Measurements from ENCODE around the gene MACROD2.

The MACROD2 gene

DNA sequence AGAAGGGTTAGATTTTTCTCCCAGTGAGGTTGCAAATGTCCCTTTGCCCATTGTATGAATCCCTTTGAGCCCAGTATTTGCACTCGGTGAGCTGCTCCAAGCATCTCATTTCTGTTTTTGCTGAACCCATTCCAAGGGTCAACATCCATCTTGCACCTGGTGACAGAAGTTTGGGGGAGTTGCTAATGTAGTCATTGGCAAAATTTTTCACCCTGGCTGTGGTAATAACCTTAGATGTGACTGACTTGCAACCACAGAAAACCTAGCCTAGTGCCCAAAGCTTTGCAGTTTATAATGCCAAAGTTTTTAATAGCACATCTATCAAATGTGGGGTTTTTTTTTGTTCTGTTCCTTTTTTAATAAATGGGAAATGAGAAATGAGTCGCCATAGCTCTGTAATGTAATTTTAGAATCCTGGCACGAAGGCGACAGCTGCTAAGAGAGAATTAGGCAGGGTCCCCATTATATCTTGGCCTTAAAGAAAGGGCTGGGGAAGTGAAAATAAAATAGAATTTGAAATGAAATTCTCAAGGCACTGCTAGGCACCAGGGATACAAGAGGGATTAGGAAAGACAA lies 1895.2 kb downstream of the MACROD2 start:
- no peak for TF ChIP-seq ZNF274 (IDR thresholded peaks at IDR 0.05; ENCODE audit: low read depth, low read length)
- no peak overlapping the region for H3K4me3 ChIP-seq (ENCODE audit: low read length)

DNA sequence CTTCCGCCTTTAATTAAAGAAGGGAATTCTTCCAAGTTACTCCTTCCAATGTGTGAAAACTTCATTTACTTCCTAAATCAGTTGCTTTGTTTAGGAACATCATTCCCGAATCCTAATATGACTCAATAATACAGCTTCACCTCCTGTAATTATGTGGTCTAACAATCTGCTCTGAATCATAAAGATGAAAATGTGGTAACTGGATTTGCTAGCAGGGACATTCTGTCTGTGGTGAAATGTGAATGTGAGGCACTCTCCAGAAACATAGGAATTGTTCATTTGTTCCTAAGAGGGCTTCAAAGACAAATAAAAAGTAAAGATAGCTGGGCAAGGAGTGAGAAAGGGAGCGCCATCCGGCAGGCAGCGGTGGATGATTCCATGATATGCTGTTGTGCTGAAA lies 1899.8 kb downstream of the MACROD2 start:
- no peak overlapping the region for H3K4me3 ChIP-seq (ENCODE audit: low read length)
- TF ChIP-seq ZNF274 (IDR thresholded peaks at IDR 0.05; ENCODE audit: low read depth, low read length): no peak

DNA sequence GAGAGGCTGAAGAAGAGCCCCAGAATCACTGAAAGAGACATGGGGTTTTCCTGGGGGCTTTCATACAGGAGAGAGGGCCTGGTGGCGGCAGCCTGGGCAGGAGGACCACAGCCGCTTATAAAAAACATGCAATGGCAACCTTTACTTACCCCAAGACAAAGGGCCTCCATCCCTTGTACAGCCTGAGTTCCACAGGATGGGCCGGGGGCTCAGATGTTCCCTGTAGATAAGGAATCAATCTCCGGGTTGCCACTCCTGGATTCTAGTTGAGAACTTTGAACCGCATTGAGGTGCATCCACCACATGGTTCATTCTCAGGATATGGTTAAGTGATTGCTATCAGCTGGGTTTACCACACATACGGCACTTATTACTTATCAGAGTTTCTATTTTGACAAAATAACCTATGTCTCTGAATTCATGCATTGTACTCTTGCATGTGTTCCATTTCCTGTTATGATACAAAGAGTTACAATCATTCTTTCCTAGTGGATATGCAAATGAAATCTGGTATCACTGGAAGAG lies 1900.3 kb downstream of the MACROD2 start:
- H3K4me3 ChIP-seq (ENCODE audit: low read length): no peak overlapping the region
- no peak for TF ChIP-seq ZNF274 (IDR thresholded peaks at IDR 0.05; ENCODE audit: low read depth, low read length)

DNA sequence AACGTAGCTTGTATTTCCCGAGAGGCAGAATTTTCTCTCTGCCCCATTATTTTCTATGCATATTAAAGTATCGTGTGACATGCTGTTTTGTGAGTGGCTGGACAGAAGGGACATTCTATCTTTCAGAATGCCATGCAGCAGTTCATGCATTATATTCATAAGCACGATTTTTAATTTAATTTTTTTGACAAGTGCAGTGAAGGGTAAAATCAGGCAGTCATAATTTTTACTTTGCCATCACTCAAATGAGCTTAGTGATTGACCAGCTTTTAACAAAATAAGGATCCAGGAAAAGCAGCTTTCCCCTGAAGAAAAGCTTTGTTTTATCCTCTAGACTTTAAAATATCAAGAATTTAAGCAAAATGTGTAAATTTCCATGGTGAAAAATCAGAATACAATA lies 1904.7 kb downstream of the MACROD2 start:
- H3K4me3 ChIP-seq (ENCODE audit: low read length): no peak overlapping the region
- no peak for TF ChIP-seq ZNF274 (IDR thresholded peaks at IDR 0.05; ENCODE audit: low read depth, low read length)

DNA sequence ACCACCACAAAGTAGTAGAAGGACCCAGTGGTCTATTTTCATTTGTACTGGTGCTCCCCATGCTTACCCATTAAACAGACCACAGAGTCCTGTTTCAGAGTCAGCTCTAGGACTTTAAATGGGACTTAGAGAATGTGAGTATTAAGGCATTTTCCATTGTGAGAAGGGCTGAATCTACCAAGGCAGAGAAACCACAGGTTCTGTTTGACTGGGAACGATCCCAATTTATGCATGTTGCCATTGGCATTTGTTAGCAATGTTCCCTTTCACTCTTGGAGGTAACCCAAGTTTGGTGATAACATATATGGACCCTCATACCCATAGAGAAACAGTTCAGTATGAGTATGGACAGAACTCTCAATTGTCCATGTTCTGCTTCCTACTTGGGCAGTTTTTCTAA lies 1905.1 kb downstream of the MACROD2 start:
- H3K4me3 ChIP-seq (ENCODE audit: low read length): no peak overlapping the region
- no peak for TF ChIP-seq ZNF274 (IDR thresholded peaks at IDR 0.05; ENCODE audit: low read depth, low read length)

DNA sequence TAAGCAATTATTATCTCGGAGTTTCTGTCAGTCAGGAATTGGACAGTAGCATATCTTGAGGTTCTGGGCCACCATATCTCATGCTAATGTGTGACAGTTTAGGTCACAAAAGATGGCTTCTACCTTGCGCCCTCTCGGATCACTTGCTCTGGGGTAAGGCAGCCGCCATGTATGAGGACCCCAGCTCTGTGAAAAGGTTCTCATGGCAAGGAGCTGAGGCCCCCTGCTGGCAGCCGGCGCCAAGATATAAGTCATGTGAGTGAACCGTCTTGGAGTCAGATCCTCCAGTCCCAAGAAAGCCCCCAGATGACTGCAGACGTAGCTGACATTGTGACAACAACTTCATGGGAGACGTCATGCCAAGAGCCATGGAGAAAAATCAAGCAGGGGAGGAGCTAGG lies 1907.2 kb downstream of the MACROD2 start:
- TF ChIP-seq ZNF274 (IDR thresholded peaks at IDR 0.05; ENCODE audit: low read depth, low read length): no peak
- H3K4me3 ChIP-seq (ENCODE audit: low read length): no peak overlapping the region

DNA sequence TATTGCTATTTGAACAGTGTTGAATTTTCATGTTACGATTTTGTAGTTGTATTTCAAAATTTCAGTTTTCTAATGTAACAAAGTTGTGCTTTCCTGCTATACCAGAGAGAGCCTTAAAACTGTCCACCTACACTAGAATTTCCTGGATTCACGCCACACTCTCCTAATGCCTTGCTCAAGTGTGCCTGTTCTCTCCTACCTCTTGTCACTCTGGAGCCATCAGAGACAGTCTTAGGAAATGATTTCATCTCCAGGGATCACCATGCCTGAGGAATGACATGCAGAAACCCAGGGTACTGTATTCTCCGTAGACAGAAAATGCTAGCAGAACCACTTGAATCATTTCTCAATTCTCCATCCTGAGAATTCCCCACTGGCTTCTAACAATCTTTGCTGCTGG lies 1910.3 kb downstream of the MACROD2 start:
- H3K4me3 ChIP-seq (ENCODE audit: low read length): no peak overlapping the region
- no peak for TF ChIP-seq ZNF274 (IDR thresholded peaks at IDR 0.05; ENCODE audit: low read depth, low read length)

DNA sequence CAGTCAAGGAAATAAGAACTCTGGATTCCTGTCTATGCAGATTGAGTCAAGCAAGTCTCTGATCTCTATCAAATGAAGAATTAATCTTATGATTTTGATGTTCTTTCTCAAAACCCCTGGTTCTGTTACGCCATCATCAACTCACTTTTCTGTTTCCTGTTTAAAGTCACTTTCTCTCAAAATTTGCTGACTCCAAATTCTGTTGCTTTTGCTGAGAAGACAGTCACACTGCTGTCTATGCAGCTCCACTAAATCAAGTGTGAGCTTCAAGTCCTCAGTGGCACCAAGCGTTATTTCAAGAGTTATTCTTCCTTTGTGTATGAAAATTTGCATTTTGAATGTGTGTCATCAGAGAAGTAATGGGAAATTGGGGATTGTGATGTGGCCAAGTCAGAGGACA lies 1914.7 kb downstream of the MACROD2 start:
- no peak overlapping the region for H3K4me3 ChIP-seq (ENCODE audit: low read length)

DNA sequence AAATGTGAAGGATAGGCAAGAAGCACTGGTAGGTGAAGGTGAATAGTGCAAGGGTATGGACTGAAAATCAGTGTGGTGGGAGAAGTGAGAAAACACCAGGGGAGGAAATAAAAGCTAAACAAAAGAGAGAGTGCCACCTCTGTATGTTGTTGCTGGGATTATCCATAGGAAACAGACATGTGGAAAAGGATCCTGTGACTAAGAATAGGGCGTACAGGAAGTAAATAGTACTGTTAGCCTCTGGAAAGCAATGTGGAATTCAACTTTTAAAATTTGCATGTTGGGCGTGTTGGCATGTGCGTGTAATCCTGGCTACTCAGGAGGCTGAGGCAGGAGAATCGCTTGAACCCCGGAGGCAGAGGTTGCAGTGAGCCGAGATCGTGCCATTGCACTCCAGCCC lies 1916.3 kb downstream of the MACROD2 start:
- no peak for TF ChIP-seq ZNF274 (IDR thresholded peaks at IDR 0.05; ENCODE audit: low read depth, low read length)
- H3K4me3 ChIP-seq (ENCODE audit: low read length): no peak overlapping the region

More for the DNA sequence above, 1914.7 kb downstream of the MACROD2 start:
- no peak for TF ChIP-seq ZNF274 (IDR thresholded peaks at IDR 0.05; ENCODE audit: low read depth, low read length)

DNA sequence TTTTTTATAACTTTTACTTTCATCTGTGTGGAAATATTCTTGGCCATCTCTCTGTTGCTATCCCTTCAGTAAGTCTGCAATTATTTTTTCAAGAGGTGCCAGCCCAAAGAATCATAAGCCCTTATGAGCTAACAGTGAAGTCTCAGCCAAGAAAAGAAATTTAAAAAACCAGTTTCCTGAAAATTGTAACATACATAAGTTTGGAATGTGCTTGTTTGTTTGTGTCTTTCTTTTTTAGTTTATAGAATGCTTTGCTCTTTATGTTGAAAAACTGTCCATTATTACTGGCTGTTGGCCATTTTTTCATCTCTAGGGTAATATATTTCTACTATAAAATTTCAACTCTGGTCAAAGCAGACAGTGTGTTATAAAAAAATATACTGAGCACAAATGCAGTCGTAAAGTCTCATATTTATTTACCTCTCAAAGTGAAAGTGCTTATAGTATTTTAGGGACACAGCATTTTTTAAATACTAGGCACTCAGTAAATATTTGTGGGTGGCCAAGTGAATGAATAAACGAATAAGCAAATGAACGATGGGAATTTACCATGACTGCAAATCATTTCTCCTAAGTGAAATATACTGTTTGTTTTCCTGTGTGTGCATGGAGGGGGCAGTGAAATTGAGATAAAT lies 1918.2 kb downstream of the MACROD2 start:
- no peak for TF ChIP-seq ZNF274 (IDR thresholded peaks at IDR 0.05; ENCODE audit: low read depth, low read length)

DNA sequence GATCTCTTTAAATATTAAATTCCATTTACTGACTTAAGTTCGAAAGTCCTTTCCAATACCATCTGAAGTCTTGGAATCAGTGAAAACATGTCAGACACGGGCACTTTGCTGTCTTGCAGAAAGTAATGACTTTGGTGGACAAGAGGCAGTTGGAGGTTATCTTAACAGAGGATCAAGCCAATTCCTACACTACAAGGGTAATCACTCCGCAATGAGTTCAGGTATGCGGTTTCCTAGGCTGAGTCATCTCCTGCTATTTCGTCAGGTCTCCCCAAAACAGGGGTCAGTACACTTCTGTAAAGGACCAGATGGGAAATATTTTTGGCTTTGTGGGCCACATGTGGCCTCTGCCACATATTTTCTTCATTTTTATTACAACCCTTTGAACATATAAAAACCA lies 1921.3 kb downstream of the MACROD2 start:
- H3K4me3 ChIP-seq (ENCODE audit: low read length): no peak overlapping the region
- TF ChIP-seq ZNF274 (IDR thresholded peaks at IDR 0.05; ENCODE audit: low read depth, low read length): no peak

More for the DNA sequence above, 1918.2 kb downstream of the MACROD2 start:
- no peak overlapping the region for H3K4me3 ChIP-seq (ENCODE audit: low read length)

DNA sequence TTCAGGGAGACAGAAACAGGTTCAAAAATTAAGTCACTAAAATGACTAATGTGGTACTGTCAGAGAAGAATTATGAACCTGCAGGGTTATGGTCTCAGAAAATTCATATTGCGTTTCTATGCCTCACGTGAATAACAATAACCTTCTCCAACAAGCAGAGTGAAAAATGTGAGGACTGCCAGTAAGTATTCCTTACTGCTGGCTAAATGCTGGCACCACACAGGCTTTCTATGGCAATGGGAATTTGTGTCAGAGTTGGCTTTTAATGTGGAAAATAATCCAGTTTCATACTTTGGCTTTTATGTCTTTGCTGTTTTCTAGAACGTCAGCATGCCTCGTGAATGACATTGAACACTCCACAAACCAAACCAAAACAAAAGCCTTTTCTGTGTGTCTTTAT lies 1922.0 kb downstream of the MACROD2 start:
- no peak for TF ChIP-seq ZNF274 (IDR thresholded peaks at IDR 0.05; ENCODE audit: low read depth, low read length)
- no peak overlapping the region for H3K4me3 ChIP-seq (ENCODE audit: low read length)

DNA sequence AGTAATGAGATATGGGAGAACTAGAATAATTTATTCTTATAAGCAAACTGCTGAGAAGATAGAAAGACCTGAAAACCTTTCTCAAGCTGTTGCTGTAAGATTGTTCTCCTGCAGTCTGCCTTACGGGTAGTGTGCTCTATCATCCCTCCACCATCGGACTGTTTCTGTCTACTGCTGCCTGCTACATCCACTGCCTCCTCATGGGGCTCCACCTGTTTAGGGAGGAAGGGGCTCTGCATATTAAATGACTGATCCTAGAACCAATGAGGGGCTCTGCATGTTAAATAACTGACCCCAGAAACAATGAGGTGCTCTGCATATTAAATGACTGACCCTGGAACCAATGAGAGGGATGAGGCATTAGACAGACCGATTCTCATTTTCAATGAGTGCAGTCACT lies 1923.3 kb downstream of the MACROD2 start:
- TF ChIP-seq ZNF274 (IDR thresholded peaks at IDR 0.05; ENCODE audit: low read depth, low read length): no peak
- H3K4me3 ChIP-seq (ENCODE audit: low read length): no peak overlapping the region

DNA sequence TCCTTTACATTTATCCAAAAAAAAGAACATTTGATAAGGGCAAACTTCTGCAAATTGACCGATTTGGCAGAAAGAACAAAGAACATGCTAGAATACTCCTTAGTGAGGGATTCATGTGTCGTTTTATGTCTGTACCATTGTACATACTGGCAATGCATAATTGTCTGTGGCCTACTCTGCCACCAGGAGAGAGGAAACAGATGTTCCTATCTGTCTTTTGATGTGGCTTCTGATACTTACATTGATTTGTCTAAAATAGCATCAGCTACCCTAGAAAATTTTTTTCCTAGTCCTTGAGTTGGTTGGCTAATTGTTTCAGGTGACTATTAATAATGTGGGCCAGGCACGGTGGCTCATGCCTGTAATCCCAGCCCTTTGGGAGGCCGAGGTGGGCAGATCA lies 1923.8 kb downstream of the MACROD2 start:
- TF ChIP-seq ZNF274 (IDR thresholded peaks at IDR 0.05; ENCODE audit: low read depth, low read length): no peak

DNA sequence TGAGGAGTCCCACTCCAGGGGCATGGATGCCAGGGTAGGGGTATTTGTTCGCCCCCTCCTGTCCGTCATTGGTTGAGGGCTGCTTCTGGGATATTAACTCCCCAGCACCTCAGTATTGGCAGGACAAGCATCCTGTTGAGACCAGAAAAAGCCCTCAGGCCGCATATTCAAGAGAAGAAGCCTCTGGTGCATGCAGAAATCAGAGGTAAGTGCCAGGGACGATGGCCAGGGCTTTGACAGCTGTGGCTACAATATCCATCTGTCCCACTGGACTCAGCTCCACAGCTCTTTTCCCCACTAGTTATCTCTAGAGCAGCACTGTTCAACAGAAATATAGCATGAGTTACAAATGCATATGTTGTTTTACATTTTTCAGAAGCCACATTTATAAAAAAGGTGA lies 1926.6 kb downstream of the MACROD2 start:
- no peak for TF ChIP-seq ZNF274 (IDR thresholded peaks at IDR 0.05; ENCODE audit: low read depth, low read length)
- no peak overlapping the region for H3K4me3 ChIP-seq (ENCODE audit: low read length)

More for the DNA sequence above, 1923.8 kb downstream of the MACROD2 start:
- H3K4me3 ChIP-seq (ENCODE audit: low read length): no peak overlapping the region

All from GM08714 (cell line).